GM23248 (cell line): Measurements from ENCODE around the gene ARGLU1.

Source experiments
- EZH2 ChIP-seq: fragments of 200-600 bp; sonication (generic); IDR thresholded peaks from 2 replicates; pipeline ENCODE4 v1.6.1; 2018; ENCODE audit warnings: antibody characterized with exemption, mild to moderate bottlenecking; ENCODE audit not compliant: insufficient read depth, poor library complexity, severe bottlenecking
- EZH2phosphoT487 ChIP-seq: fragments of 200-600 bp; sonication (generic); IDR thresholded peaks from 2 replicates; pipeline ENCODE4 v1.6.1; 2018; ENCODE audit warnings: antibody characterized with exemption, moderate library complexity, mild to moderate bottlenecking, low read depth; ENCODE audit not compliant: insufficient read depth

DNA sequence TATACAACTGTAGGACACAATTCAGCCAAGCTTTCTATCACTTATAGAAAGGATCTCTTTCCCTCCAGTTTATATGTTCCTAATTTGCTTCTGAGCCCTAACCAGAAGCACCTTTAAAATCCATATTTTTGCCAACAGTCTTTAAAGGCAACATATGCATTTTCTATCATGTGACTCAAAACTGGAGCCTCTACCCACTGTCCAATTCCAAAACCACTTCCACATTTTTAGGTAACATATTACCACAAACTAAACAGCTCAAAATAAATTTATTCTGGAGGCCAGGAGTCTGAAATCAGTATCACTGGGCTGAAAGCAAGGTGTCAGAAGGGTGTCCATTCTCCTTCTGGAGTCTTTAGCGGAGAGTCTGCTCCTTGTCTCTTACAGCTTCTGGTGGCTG lies 16.6 kb downstream of the ARGLU1 start:
- no peak for TF ChIP-seq EZH2
- no peak for TF ChIP-seq EZH2phosphoT487
